ENCODE results near the gene FOXK1.

The FOXK1 gene

GRCh38 chr7:4762121-4763055 lies 80.3 kb downstream of the FOXK1 start:
- no peak overlapping the region for H3K27ac Mint-ChIP-seq
- no peaks in the 10 kb centered on the region for H3K27me3 Mint-ChIP-seq (ENCODE audit: low read depth)
- H3K4me3 Mint-ChIP-seq = no peak overlapping the region
- H3K9me3 Mint-ChIP-seq = no peaks in the 10 kb centered on the region
- no peaks in the 10 kb centered on the region for H3K4me1 Mint-ChIP-seq (ENCODE audit: low read depth)
- H3K36me3 Mint-ChIP-seq (ENCODE audit: low read depth) = peaks cover 17% of the 10 kb centered on the region

GRCh38 chr7:4763091-4763793 lies 81.1 kb downstream of the FOXK1 start:
- no peak overlapping the region for H3K4me3 Mint-ChIP-seq
- no peaks in the 10 kb centered on the region for H3K27me3 Mint-ChIP-seq (ENCODE audit: low read depth)
- no peak overlapping the region for H3K27ac Mint-ChIP-seq
- H3K9me3 Mint-ChIP-seq = no peaks in the 10 kb centered on the region
- H3K36me3 Mint-ChIP-seq (ENCODE audit: low read depth) = peaks cover 17% of the 10 kb centered on the region
- H3K4me1 Mint-ChIP-seq (ENCODE audit: low read depth) = no peaks in the 10 kb centered on the region

DNA sequence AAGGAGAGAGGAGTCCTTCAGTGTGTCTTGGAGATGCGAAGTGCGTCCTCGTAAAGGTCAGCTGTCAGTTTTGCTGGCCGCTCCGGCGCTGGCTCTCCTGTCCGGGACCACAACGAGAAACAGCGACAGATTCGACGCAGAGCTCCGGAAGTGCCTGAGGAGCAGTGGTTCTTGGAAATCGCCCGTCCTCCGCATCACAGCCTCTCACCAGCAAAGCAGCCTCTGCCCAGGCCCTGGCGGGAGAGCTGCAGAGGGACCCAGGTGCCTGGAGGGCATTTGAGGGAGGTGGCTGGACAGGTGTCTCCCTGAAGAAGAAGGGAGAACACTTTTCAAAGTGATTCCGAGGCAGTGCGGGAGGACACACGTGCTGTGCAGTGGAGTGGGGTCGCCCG lies 81.7 kb downstream of the FOXK1 start:
- Mint-ChIP-seq H3K36me3 (ENCODE audit: low read depth) (peaks cover 17% of the 10 kb centered on the region), H3K27ac (no peak overlapping the region), H3K27me3 (ENCODE audit: low read depth) (no peaks in the 10 kb centered on the region), H3K4me1 (ENCODE audit: low read depth) (no peaks in the 10 kb centered on the region), H3K9me3 (no peaks in the 10 kb centered on the region), H3K4me3 (no peak overlapping the region)

- H3K4me1 Mint-ChIP-seq (ENCODE audit: low read depth) = no peaks in the 10 kb centered on the region
- no peaks in the 10 kb centered on the region for H3K9me3 Mint-ChIP-seq
- H3K4me3 Mint-ChIP-seq = no peak overlapping the region
- no peak overlapping the region for H3K27ac Mint-ChIP-seq
- H3K36me3 Mint-ChIP-seq (ENCODE audit: low read depth) = peaks cover 17% of the 10 kb centered on the region
- H3K27me3 Mint-ChIP-seq (ENCODE audit: low read depth) = no peaks in the 10 kb centered on the region
Measured at GRCh38 chr7:4764402-4765007, 82.4 kb downstream of the FOXK1 start.

DNA sequence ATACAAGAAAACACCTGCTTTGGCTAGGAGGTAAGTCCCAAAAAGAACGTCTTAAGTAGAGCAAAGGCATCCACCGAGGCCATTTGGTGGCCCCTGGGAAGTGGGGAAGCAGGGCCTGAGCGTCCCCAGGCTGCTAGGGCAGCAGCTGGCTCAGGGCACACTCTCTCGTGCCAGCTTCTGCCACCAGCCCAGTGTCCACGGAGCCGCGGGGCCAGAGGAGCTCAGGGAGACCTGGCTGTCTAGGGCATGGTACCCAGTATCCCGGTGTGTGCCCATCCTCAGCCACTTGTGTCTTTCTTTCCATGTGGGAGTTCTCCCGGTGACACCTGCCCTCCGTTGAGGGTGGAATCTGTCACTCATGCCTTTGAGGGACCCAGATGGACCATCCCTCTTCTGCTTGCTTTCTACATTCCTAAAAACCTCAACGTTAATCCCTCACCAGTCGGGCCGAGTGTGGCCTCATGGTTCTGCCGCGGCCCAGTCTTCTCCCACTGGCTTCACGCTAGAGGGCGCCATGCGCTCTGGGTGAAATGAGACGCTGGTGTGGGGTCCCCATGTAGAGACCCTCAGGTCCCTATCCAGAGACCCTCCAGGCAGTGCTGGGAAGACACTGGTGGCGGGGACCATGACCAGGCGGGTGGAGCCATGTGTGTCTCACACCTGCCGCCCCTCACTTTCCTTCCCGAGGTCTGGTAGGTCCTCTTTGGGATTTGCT lies 83.8 kb downstream of the FOXK1 start:
- Mint-ChIP-seq H3K27me3 (ENCODE audit: low read depth) (no peaks in the 10 kb centered on the region), H3K36me3 (ENCODE audit: low read depth) (peaks cover 15% of the 10 kb centered on the region), H3K27ac (no peak overlapping the region), H3K4me3 (no peak overlapping the region), H3K4me1 (ENCODE audit: low read depth) (no peaks in the 10 kb centered on the region), H3K9me3 (no peaks in the 10 kb centered on the region)

DNA sequence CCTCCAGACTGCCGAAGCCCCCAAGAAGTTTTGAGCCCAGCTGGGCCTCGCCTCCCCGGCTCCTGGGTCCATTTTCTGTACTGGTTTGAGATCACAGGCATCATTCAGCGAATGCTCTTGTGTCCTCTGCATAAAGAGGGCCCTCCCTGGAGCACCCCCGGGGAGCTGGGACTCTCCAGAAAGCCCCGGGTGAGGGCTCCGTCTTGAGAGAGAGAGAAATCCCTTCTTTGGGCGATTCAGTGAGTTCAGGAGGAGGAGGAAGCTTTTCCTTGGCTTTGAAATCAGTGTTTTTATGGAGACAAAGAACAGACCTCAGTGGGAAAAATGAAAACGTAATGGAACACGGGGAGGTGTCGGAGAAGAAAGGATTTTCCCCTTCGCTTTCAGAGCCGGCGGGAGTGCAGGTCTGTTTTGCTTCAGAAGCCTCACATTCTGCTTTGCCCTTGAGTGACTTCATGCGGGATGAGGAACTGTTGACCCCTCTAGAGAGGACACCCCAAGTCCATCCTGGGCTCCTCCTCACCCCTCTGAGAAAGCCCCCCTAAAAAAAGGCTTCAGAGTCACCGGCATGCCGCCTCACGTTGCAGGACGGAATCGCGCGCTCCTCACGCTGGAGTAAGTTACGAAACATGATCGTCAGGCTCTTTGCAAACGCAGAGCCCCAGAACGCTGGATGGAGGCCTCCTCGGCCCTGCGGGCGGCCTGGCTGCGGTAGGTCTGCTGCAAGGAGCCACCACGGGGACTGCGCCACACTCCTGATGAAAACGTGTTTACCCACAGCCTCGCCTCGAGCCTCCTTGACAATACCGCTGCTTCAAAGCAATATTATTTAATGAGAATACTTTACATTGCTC lies 84.8 kb downstream of the FOXK1 start:
- Mint-ChIP-seq H3K4me1 (ENCODE audit: low read depth) (no peaks in the 10 kb centered on the region), H3K9me3 (no peaks in the 10 kb centered on the region), H3K27ac (no peak overlapping the region), H3K36me3 (ENCODE audit: low read depth) (peaks cover 7% of the 10 kb centered on the region), H3K27me3 (ENCODE audit: low read depth) (no peaks in the 10 kb centered on the region), H3K4me3 (no peak overlapping the region)

GRCh38 chr7:4768597-4769569 lies 86.8 kb downstream of the FOXK1 start:
- no peaks in the 10 kb centered on the region for H3K9me3 Mint-ChIP-seq
- H3K4me3 Mint-ChIP-seq = no peak overlapping the region
- peaks cover 3% of the 10 kb centered on the region for H3K36me3 Mint-ChIP-seq (ENCODE audit: low read depth)
- no peaks in the 10 kb centered on the region for H3K4me1 Mint-ChIP-seq (ENCODE audit: low read depth)
- H3K27ac Mint-ChIP-seq = no peak overlapping the region
- H3K27me3 Mint-ChIP-seq (ENCODE audit: low read depth) = no peaks in the 10 kb centered on the region

DNA sequence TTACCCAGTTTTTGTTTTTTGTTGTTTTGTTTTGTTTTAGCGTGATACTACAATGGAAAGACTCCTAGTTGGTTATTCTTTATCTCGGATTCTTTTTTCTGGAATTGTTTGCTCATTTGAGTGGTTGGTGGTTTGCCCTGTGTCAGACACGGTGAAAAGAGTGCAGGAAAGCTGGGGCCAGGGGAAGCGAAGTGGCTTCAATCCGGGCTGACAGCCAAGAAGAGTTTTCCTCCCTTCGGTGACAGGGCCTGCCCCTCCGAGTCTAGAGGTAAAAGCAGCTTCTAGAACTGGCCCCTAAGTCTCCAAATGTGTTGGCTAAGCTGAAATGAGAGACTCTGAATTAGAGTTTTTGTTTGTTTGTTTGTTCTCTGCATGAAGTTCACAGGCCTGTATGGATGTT lies 87.7 kb downstream of the FOXK1 start:
- Mint-ChIP-seq H3K27me3 (ENCODE audit: low read depth) (no peaks in the 10 kb centered on the region), H3K4me1 (ENCODE audit: low read depth) (peaks cover 7% of the 10 kb centered on the region), H3K36me3 (ENCODE audit: low read depth) (peaks cover 4% of the 10 kb centered on the region), H3K27ac (no peak overlapping the region), H3K4me3 (no peak overlapping the region), H3K9me3 (no peaks in the 10 kb centered on the region)

DNA sequence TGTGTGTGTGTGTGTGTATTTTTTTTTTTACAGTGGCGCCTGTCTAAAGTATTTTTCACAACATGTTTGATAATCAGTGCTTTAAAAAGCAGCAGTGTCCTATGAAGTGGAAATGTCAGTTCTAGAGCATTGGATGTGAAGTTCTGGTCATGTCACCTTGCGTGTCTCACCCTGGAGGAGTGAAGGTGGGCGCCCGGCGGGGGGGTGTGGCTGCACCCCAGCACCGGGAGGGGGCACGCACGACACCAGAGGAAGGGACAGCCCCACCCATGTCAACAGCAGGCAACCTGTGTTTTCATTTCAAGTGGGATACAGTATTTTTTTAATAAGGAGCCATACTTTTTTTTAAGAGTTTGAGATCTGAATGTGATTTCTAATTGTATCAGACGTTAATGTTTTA lies 88.8 kb downstream of the FOXK1 start:
- Mint-ChIP-seq H3K4me1 (ENCODE audit: low read depth) (peaks cover 13% of the 10 kb centered on the region), H3K36me3 (ENCODE audit: low read depth) (peaks cover 4% of the 10 kb centered on the region), H3K27ac (peak overlapping the region; percentile 49), H3K4me3 (no peak overlapping the region), H3K9me3 (no peaks in the 10 kb centered on the region), H3K27me3 (ENCODE audit: low read depth) (no peaks in the 10 kb centered on the region)

DNA sequence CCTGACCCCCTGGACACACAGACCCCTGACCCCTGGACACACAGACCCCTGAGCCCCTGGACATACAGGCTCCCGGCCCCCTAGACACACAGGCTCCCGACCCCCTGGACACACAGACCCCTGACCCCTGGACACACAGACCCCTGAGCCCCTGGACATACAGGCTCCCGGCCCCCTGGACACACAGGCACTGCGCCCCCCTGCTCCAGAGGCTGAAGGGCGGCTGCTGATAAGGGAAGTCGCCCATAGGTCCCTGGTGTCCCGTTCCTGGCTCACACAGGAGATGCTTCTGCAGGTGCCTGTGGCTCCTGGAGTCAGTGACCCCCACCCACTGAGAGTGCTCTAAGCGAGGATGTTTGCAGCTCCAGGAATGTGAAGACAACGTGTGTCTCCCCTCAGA lies 89.6 kb downstream of the FOXK1 start:
- no peak overlapping the region for H3K4me3 Mint-ChIP-seq
- no peaks in the 10 kb centered on the region for H3K27me3 Mint-ChIP-seq (ENCODE audit: low read depth)
- H3K36me3 Mint-ChIP-seq (ENCODE audit: low read depth) = peaks cover 5% of the 10 kb centered on the region
- H3K27ac Mint-ChIP-seq = no peak overlapping the region
- H3K9me3 Mint-ChIP-seq = no peaks in the 10 kb centered on the region
- H3K4me1 Mint-ChIP-seq (ENCODE audit: low read depth) = peaks cover 17% of the 10 kb centered on the region

GRCh38 chr7:4772306-4772705 lies 90.2 kb downstream of the FOXK1 start:
- Mint-ChIP-seq H3K4me3 (no peak overlapping the region), H3K36me3 (ENCODE audit: low read depth) (peaks cover 9% of the 10 kb centered on the region), H3K27me3 (ENCODE audit: low read depth) (no peaks in the 10 kb centered on the region), H3K4me1 (ENCODE audit: low read depth) (peaks cover 21% of the 10 kb centered on the region), H3K27ac (no peak overlapping the region), H3K9me3 (no peaks in the 10 kb centered on the region)

GRCh38 chr7:4774007-4774406 lies 91.9 kb downstream of the FOXK1 start:
- Mint-ChIP-seq H3K27ac (peak overlapping the region; percentile 99), H3K4me1 (ENCODE audit: low read depth) (peaks cover 29% of the 10 kb centered on the region), H3K9me3 (no peaks in the 10 kb centered on the region), H3K36me3 (ENCODE audit: low read depth) (peaks cover 16% of the 10 kb centered on the region), H3K27me3 (ENCODE audit: low read depth) (no peaks in the 10 kb centered on the region), H3K4me3 (peak overlapping the region; percentile 93)
